SU-DHL-6 (cell line): ENCODE results near the gene WNT9A.
"Not testable (repeated sequence)": the region's sequence is repeated elsewhere in the genome, so short reads cannot be mapped to it uniquely, and the experiment has no call there.

Experiments
- H2AFZ ChIP-seq: fragments of 200-600 bp; sonication (generic); 2 replicates; pipeline ENCODE4 v1.6.1; 2014; ENCODE audit warnings: low read depth, mild to moderate bottlenecking, moderate library complexity, mixed read lengths, antibody characterized with exemption, low read length; ENCODE audit not compliant: severe bottlenecking
- H3F3A ChIP-seq: fragments of 200-600 bp; shearing (Covaris generic); 2 replicates; pipeline ENCODE4 v1.6.0; 2016; ENCODE audit warnings: antibody characterized with exemption, mild to moderate bottlenecking; ENCODE audit not compliant: insufficient read depth
- H3K27ac ChIP-seq: fragments of 200-600 bp; sonication (generic); 2 replicates; pipeline ENCODE4 v1.5.1; 2016; ENCODE audit warnings: low read depth, mild to moderate bottlenecking, low read length, moderate library complexity, mixed read lengths
- H3K27me3 ChIP-seq: fragments of 200-600 bp; sonication (generic), shearing (Covaris generic); 2 replicates; pipeline ENCODE4 v1.6.0; 2014; ENCODE audit warnings: mild to moderate bottlenecking, low read length
- H3K36me3 ChIP-seq: fragments of 200-600 bp; sonication (generic); 2 replicates; pipeline ENCODE4 v1.6.1; 2014; ENCODE audit warnings: mild to moderate bottlenecking, low read length, mixed read lengths
- H3K4me2 ChIP-seq: fragments of 300-600, 200-600 bp; shearing (Covaris generic), sonication (generic); 2 replicates; pipeline ENCODE4 v1.6.0; 2014; ENCODE audit warnings: low read length, low read depth, mild to moderate bottlenecking; ENCODE audit not compliant: poor library complexity, severe bottlenecking
- H3K4me3 ChIP-seq: fragments of 200-600 bp; sonication (generic); 2 replicates; pipeline ENCODE4 v1.5.1; 2014; ENCODE audit warnings: antibody characterized with exemption, low read length, mild to moderate bottlenecking, mixed read lengths; ENCODE audit not compliant: insufficient read depth, poor library complexity, severe bottlenecking
- H3K79me2 ChIP-seq: fragments of 200-600 bp; sonication (generic); 2 replicates; pipeline ENCODE4 v1.6.1; 2014; ENCODE audit warnings: mild to moderate bottlenecking, low read length, moderate library complexity; ENCODE audit not compliant: insufficient read depth
- H3K9ac ChIP-seq: fragments of 200-600 bp; sonication (generic); 2 replicates; pipeline ENCODE4 v1.7.0; 2014; ENCODE audit warnings: mild to moderate bottlenecking, low read length
- H3K9me2 ChIP-seq: fragments of 200-600 bp; sonication (generic); replicated peaks from 2 replicates; pipeline ENCODE4 v1.6.1; 2014; ENCODE audit warnings: low read length; ENCODE audit not compliant: insufficient read depth
- H3K9me3 ChIP-seq: fragments of 200-600 bp; sonication (generic); 2 replicates; pipeline ENCODE4 v1.6.1; 2014; ENCODE audit warnings: low read length, mixed read lengths; ENCODE audit not compliant: insufficient read depth
- H4K20me1 ChIP-seq: fragments of 200-600 bp; sonication (generic); 2 replicates; pipeline ENCODE4 v1.6.1; 2014; ENCODE audit warnings: low read depth, mild to moderate bottlenecking, antibody characterized with exemption, low read length, moderate library complexity, mixed read lengths
- EZH2phosphoT487 ChIP-seq: fragments of 200-600 bp; sonication (generic), shearing (Covaris generic); conservative IDR thresholded peaks from 2 replicates; pipeline ENCODE4 v1.6.1; 2018; ENCODE audit warnings: mild to moderate bottlenecking, antibody characterized with exemption, low read length, moderate library complexity, mixed read lengths
- TF ChIP-seq, protein P1 (sequence below): fragments of 200-600 bp; sonication (generic); IDR thresholded peaks from one replicate; pipeline ENCODE4 v1.5.1; 2017; ENCODE audit warnings: antibody characterized with exemption, mild to moderate bottlenecking, low read length, moderate library complexity; ENCODE audit not compliant: insufficient read depth, poor library complexity, severe bottlenecking

WNT9A gene

DNA sequence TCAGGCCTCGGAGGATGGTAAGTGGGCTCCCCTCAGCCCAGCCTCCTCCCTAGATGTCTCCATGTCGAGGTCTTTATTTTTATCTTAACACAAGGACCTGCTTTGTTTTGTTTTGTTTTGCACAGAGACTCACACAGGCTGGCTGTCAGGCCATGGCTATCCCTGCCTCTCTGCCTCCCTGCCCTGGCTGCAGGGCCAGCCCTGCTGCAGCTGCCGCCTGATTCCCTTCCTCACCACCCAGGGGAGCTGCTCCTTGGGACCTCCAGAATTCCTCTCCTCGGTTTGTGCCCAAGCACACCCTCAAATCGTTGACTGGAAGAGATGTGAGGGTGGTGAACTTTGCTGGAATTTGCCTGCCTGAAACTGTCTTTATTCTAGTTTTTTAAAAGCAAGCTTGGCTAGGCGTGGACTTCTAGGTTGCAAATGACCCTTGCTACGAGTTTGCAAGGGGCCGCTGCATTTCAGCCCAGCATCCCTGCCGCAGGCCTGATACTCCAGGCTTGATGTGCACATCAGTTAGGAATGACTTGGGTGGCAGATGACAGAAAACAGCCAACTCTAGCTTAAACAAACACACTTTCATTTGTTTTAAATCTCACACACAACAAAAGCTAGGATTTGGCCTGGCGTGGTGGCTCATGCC, 37.1 kb downstream of the WNT9A start:
- H3F3A ChIP-seq, result no peaks in the 10 kb centered on the region
- H3K9ac ChIP-seq, result no peak overlapping the region
- no peak overlapping the region for H2AFZ ChIP-seq
- no peaks in the 10 kb centered on the region for H3K27me3 ChIP-seq
- H3K36me3 ChIP-seq, result no peaks in the 10 kb centered on the region
- H3K9me2 ChIP-seq, result no peaks in the 10 kb centered on the region
- no peak overlapping the region for H3K4me3 ChIP-seq
- no peak overlapping the region for H3K4me2 ChIP-seq
- no peak overlapping the region for H3K27ac ChIP-seq
- no peaks in the 10 kb centered on the region for H3K9me3 ChIP-seq
- TF ChIP-seq, protein P1, sequence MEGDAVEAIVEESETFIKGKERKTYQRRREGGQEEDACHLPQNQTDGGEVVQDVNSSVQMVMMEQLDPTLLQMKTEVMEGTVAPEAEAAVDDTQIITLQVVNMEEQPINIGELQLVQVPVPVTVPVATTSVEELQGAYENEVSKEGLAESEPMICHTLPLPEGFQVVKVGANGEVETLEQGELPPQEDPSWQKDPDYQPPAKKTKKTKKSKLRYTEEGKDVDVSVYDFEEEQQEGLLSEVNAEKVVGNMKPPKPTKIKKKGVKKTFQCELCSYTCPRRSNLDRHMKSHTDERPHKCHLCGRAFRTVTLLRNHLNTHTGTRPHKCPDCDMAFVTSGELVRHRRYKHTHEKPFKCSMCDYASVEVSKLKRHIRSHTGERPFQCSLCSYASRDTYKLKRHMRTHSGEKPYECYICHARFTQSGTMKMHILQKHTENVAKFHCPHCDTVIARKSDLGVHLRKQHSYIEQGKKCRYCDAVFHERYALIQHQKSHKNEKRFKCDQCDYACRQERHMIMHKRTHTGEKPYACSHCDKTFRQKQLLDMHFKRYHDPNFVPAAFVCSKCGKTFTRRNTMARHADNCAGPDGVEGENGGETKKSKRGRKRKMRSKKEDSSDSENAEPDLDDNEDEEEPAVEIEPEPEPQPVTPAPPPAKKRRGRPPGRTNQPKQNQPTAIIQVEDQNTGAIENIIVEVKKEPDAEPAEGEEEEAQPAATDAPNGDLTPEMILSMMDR, result no peak
- no peaks in the 10 kb centered on the region for H3K79me2 ChIP-seq
- no peaks in the 10 kb centered on the region for H4K20me1 ChIP-seq

DNA sequence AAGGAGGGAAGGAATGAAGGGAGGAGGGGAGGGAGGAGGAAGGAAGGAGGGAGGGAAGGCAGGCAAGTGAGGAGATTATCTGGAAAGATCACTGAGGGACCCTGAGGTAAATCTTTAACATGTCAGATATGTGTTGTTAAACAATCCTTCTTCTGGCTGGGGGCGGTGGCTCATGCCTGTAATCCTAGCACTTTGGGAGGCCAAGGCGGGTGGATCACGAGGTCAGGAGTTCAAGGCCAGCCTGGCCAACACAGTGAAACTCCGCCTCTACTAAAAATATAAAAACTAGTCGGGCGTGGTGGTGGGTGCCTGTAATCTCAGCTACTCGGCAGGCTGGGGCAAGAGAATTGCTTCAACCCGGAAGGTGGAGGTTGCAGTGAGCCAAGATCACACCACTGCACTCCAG, 37.8 kb downstream of the WNT9A start:
- H3K9ac ChIP-seq, H3K36me3 ChIP-seq, H3F3A ChIP-seq, H3K4me2 ChIP-seq, H2AFZ ChIP-seq, H3K9me2 ChIP-seq, H3K4me3 ChIP-seq, H3K9me3 ChIP-seq, H3K27ac ChIP-seq, H4K20me1 ChIP-seq, H3K79me2 ChIP-seq, H3K27me3 ChIP-seq: not testable (repeated sequence)

DNA sequence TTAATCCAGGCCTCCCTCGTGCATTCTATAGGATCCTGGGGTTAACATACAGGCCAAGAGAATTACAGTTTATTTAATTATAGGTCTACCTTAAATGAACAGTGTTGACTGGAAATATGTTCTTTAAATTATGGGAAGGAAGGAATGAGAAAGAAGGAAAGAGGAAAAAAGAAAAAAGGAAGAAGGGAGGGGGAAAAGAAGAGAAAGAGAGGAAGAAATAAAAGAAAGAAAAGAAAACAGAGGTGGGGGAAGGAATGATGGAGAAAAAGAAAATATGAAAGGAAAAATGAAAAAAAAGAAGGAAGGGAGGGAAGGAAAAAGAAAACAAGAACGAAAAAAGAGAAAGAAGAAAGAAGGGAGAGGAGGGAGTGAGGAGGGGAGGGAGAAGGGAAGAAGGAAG, 38.5 kb downstream of the WNT9A start:
- H2AFZ ChIP-seq, result no peak overlapping the region
- no peak overlapping the region for H3K4me2 ChIP-seq
- no peaks in the 10 kb centered on the region for H3K79me2 ChIP-seq
- H3K9me2 ChIP-seq, result no peaks in the 10 kb centered on the region
- H3K27ac ChIP-seq, result no peak overlapping the region
- no peaks in the 10 kb centered on the region for H3F3A ChIP-seq
- TF ChIP-seq, protein P1, result no peak
- TF ChIP-seq EZH2phosphoT487, result no peak
- no peaks in the 10 kb centered on the region for H4K20me1 ChIP-seq
- no peaks in the 10 kb centered on the region for H3K27me3 ChIP-seq
- no peak overlapping the region for H3K4me3 ChIP-seq
- no peaks in the 10 kb centered on the region for H3K9me3 ChIP-seq
- no peaks in the 10 kb centered on the region for H3K36me3 ChIP-seq
- H3K9ac ChIP-seq, result no peak overlapping the region

DNA sequence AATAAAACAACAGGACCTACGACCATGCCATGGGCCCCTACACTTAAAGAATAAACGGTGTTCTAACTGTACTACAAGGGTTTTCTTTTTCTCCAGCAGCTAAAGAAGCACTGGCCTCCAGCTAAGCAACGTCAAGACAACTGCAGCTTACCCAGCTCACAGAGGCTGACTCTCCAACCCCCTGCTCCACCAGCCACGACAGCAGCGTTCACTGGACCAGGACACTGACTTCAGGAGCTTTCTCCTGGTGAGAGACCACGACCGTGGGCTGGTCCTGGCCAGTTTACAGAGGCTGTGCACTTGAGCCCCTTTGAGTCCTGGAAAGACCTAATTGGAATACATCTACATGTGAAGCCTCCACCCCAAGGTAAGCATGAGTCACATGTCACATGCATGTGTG, 39.4 kb downstream of the WNT9A start:
- Histone ChIP-seq H3K4me3 (no peak overlapping the region), H3K9me2 (no peaks in the 10 kb centered on the region), H4K20me1 (no peaks in the 10 kb centered on the region), H3K27me3 (no peaks in the 10 kb centered on the region), H3F3A (no peaks in the 10 kb centered on the region), H3K79me2 (no peaks in the 10 kb centered on the region), H3K9me3 (no peaks in the 10 kb centered on the region), H3K36me3 (no peaks in the 10 kb centered on the region), H3K4me2 (no peak overlapping the region), H3K27ac (no peak overlapping the region), H3K9ac (no peak overlapping the region), H2AFZ (no peak overlapping the region)
- TF ChIP-seq, protein P1, result no peak
- TF ChIP-seq EZH2phosphoT487, result no peak
